ENCODE measurements around the gene JARID2. TPM values are rescaled to one million over a fixed set of nuclear protein-coding genes. Genes with fewer than 3 reads are reported as not detected.

Gene JARID2
- total RNA-seq, 4 donors from 2014 or later: 11.6 to 22.5 (median 16.4) TPM

DNA sequence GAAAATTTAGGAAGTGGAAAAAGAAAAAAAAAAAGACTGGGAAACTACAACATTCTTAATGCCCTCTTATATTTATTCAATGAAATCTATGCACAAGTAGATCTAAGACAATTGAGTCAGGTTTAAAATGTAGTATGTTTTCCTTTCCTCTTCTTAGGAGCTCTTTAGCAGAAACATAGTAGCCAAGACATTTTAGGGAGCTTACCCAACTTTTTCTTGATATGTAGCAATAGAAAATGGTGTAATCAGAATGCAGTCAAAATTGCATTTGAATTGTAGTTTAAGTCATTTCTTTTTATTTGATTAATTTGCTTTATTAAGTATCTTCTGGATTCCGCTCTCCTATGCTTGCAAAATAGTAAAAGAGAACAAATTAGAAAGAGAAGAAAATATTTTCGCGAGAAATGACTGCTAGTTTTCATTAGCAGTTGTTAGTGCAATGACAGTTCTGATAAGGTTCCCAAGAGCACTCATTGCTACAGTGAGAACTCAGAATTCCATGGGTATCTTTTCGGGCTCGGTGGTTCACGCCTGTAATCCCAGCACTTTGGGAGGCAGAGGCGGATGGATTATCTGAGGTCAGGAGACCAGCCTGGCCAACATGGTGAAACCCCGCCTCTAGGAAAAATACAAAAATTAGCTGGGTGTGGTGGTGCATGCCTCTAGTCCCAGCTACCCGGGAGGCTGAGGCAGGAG is 52.2 kb downstream of the JARID2 start:
- H3K9me3 ChIP-seq: no peaks in the 10 kb centered on the region
- no peak overlapping the region for H3K27ac ChIP-seq
- ATAC-seq (no peak), DNase-seq (no peak)
- H3K4me3 ChIP-seq: no peak overlapping the region
- no peaks in the 10 kb centered on the region for H3K27me3 ChIP-seq
- H3K4me1 ChIP-seq: peaks cover 47 to 66% of the 10 kb centered on the region in 2 donors
- no peaks in the 10 kb centered on the region for H3K36me3 ChIP-seq
- in situ Hi-C loops (cut with MboI; ENCODE audit: low sequenced_read_pairs in 4 of 4) (no loop called here), intact Hi-C loops (cut with DNase I; ENCODE audit: low total_unique reads) (no loop called here)
- TF ChIP-seq POLR2A (IDR thresholded peaks at IDR 0.05): no peak
- TF ChIP-seq, protein P1, sequence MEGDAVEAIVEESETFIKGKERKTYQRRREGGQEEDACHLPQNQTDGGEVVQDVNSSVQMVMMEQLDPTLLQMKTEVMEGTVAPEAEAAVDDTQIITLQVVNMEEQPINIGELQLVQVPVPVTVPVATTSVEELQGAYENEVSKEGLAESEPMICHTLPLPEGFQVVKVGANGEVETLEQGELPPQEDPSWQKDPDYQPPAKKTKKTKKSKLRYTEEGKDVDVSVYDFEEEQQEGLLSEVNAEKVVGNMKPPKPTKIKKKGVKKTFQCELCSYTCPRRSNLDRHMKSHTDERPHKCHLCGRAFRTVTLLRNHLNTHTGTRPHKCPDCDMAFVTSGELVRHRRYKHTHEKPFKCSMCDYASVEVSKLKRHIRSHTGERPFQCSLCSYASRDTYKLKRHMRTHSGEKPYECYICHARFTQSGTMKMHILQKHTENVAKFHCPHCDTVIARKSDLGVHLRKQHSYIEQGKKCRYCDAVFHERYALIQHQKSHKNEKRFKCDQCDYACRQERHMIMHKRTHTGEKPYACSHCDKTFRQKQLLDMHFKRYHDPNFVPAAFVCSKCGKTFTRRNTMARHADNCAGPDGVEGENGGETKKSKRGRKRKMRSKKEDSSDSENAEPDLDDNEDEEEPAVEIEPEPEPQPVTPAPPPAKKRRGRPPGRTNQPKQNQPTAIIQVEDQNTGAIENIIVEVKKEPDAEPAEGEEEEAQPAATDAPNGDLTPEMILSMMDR (IDR thresholded peaks at IDR 0.05 in 4 of 5, conservative IDR thresholded peaks at IDR 0.05 in 1 of 5): no peak

DNA sequence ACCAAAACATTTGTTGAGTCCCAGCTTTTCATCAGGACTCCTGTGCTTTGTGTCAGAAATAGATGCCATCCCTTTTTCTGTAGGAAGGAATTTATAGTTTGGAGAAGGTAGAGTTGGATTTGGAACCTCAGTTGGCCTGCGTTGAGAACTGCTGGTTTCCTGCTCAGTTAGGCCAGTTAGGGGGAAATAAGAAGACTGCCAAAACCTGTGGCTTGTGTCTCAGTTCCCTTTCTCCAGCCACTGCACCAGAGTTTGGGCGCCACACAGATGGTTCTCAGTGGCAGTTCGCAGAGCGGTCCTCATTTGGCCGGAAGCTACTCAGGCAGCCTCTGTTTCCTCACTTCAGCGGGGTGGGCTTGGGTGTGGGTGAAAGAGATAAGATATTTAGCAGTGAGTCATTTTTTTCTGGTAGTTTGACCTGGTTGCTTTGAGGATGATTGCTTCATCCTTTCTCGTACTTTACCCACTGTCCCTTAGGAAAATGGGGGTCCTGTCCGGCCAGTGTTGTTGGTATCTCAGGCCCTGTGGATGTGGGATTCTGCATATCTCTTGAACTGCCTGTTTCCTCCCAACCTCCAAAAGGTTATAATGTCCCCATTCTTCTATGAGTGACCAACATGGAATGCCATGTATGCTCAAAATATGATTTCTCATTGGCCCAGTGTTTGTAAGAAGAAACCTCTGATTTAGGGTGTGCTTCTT is 53.7 kb downstream of the JARID2 start:
- intact Hi-C loops (cut with DNase I; ENCODE audit: low total_unique reads) (no loop called here), in situ Hi-C loops (cut with MboI; ENCODE audit: low sequenced_read_pairs in 4 of 4) (no loop called here)
- no peaks in the 10 kb centered on the region for H3K27me3 ChIP-seq
- DNase-seq (peak in 1 of 2 donors; percentile 31), ATAC-seq (peak in 1 of 2 donors; percentile 13)
- H3K9me3 ChIP-seq: no peaks in the 10 kb centered on the region
- TF ChIP-seq POLR2A (IDR thresholded peaks at IDR 0.05): no peak
- TF ChIP-seq, protein P1 (IDR thresholded peaks at IDR 0.05 in 4 of 5, conservative IDR thresholded peaks at IDR 0.05 in 1 of 5): no peak
- no peaks in the 10 kb centered on the region for H3K36me3 ChIP-seq
- peak overlapping the region in 2 of 4 donors; percentile 26 to 32 for H3K27ac ChIP-seq
- no peak overlapping the region for H3K4me3 ChIP-seq
- H3K4me1 ChIP-seq: peaks cover 49 to 68% of the 10 kb centered on the region in 2 donors

DNA sequence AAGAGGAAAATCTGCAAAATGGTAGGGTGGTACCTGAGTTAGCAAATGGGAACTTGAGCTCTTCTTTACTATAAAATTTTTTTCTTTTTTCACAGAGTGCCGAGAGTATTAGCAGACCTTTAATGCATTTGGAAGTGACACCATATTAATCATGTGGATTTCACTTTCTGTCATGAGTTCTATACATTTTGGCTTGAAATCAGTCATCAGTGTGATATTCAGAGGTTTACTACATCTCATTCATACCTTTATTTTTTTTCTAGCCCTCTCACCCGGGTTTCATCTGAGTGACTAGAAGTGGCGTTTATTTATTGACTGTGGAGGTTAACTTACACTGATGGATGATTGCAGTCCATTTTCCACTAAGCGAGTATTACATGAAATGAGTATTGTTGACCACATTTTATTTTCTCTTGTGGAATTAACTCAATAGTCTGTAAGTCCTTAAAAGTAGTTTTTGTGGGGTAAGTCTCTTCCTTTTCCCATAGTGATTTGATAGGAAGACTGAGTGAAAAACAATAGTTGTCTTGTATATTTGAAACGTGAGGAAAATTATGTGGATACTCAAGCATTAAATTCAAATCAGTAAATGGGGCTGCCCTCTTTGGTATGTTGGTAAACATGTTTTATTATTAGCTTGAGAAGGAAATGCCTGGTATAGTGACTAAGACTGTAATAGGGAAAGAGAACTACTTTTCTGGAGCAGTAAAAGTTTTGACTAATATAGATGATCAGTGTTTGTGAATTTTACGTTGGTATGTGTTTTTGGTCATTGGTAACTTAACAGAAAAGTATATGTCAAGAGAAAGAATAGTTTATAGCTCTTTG is 55.5 kb downstream of the JARID2 start:
- Histone ChIP-seq H3K36me3 (no peaks in the 10 kb centered on the region), H3K27ac (no peak overlapping the region), H3K4me1 (peaks cover 49 to 79% of the 10 kb centered on the region in 2 donors), H3K27me3 (no peaks in the 10 kb centered on the region), H3K9me3 (no peaks in the 10 kb centered on the region), H3K4me3 (no peak overlapping the region)
- ATAC-seq (no peak), DNase-seq (no peak)
- intact Hi-C loops (cut with DNase I; ENCODE audit: low total_unique reads) (no loop called here), in situ Hi-C loops (cut with MboI; ENCODE audit: low sequenced_read_pairs in 4 of 4) (no loop called here)
- TF ChIP-seq, protein P1 (IDR thresholded peaks at IDR 0.05 in 4 of 5, conservative IDR thresholded peaks at IDR 0.05 in 1 of 5): no peak
- TF ChIP-seq POLR2A (IDR thresholded peaks at IDR 0.05): no peak

DNA sequence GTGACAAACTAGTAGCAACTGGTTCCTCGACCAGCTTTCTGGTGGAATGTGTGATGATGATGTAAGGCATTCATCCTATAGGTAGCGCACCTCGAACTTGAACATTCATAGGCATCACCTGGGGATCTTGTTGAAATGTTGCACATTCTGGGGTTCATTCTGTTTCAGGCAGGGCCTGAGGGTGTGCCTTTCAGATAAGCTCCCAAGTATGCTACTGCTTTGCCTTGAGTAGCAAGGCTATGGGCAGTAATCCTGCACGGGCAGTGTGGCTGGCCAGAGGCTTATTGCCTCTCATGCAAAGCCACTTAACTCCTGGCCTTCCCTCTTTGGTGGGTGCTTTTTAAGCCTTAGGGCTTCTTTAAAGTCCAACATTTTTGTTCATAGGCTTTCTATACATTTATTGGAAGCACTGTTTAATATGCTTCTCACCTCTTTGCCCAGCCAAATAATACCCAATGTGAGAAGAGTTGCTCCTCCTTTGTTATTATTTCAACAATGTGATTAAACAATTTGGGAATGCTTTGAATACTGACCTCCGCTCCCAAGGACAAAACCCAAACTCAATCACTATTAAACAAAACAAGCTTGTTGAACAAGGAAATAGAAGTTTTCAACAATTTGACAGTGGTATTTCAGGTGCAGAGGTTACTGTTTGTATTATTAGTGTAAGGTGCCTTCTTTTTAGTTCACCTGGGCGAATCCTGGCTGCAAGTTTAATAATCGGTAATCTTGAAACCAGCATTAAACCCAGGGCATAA is 57.5 kb downstream of the JARID2 start:
- Histone ChIP-seq H3K4me3 (no peak overlapping the region), H3K9me3 (no peaks in the 10 kb centered on the region), H3K36me3 (no peaks in the 10 kb centered on the region), H3K27me3 (no peaks in the 10 kb centered on the region), H3K4me1 (peaks cover 57 to 77% of the 10 kb centered on the region in 2 donors), H3K27ac (no peak overlapping the region)
- in situ Hi-C loops (cut with MboI; ENCODE audit: low sequenced_read_pairs in 4 of 4) (no loop called here), intact Hi-C loops (cut with DNase I; ENCODE audit: low total_unique reads) (no loop called here)
- no peak for ATAC-seq
- no peak for DNase-seq
- TF ChIP-seq, protein P1 (IDR thresholded peaks at IDR 0.05 in 4 of 5, conservative IDR thresholded peaks at IDR 0.05 in 1 of 5): no peak
- no peak for TF ChIP-seq POLR2A (IDR thresholded peaks at IDR 0.05)

Data from gastrocnemius medialis (tissue), 4 donors.